GM12878 (cell line): ENCODE measurements around the gene XYLB. TPM values are rescaled to one million over a fixed set of nuclear protein-coding genes. Genes with fewer than 3 reads are reported as not detected.

ENCODE experiments used
- ATAC-seq: fragments of 200-7000 bp; cut with Tn5 transposase; 3 replicates; pipeline ENCODE4 v1.9.1; 2020; ENCODE audit warnings: mild to moderate bottlenecking, moderate library complexity
- BruUV-seq: library from RNA; stranded (reverse); fragments of 400-500 nt; replicated peaks from 2 replicates; lab custom pipeline; 2021; lab: Mats Ljungman, UMichigan
- CTCF ChIA-PET: fragments of 300-600 bp; sonication (Branson Sonifier 250); formaldehyde crosslinking; extraction: SDS; loops from one replicate; lab custom pipeline; 2021; ENCODE audit warnings: inconsistent platforms; lab: Yijun Ruan, JAX
- POLR2A ChIA-PET: fragments of 350-600 bp; formaldehyde crosslinking; extraction: SDS; loops from one replicate; lab custom pipeline; 2021; ENCODE audit warnings: inconsistent platforms; lab: Charles Lee
- RAD21 ChIA-PET: fragments of 300-600 bp; sonication (Branson Sonifier 250); formaldehyde crosslinking; loops from one replicate; lab custom pipeline; 2023; ENCODE audit warnings: antibody characterized with exemption; ENCODE audit not compliant: unreplicated experiment; lab: Charles Lee
- SMC1A ChIA-PET: fragments of 300-600 bp; sonication (Branson Sonifier 250); formaldehyde crosslinking; loops from one replicate; lab custom pipeline; 2023; ENCODE audit not compliant: unreplicated experiment, uncharacterized antibody; lab: Charles Lee
- DNase-seq: peaks from one replicate; pipeline ENCODE4 v3.0.0-alpha.2; 2011; ENCODE audit warnings: low read depth, low spot score
- FAIRE-seq: peaks from 3 replicates; lab custom pipeline; 2011; peaks lifted over from hg19 to GRCh38; lab: Jason Lieb, UNC
- H2AFZ ChIP-seq: 2 replicates; pipeline ENCODE4 v1.6.0; 2011; ENCODE audit warnings: low read depth, low read length, control low read depth; ENCODE audit not compliant: control insufficient read depth
- H3K27ac ChIP-seq: 2 replicates; pipeline ENCODE4 v1.5.1; 2011; ENCODE audit warnings: control low read depth; ENCODE audit not compliant: control insufficient read depth, insufficient read depth
- H3K27me3 ChIP-seq, 2 experiments: replicated peaks in 1 of 2; 2 replicates each; pipeline versions ENCODE4 v1.6.0 to v1.6.1; 2011; ENCODE audit warnings: low read length in 1 of 2; ENCODE audit not compliant: control insufficient read depth in 2 of 2, insufficient read depth in 2 of 2
- H3K36me3 ChIP-seq, 2 experiments: 2 replicates each; pipeline ENCODE4 v1.5.1; 2011; ENCODE audit warnings: low read length in 1 of 2; ENCODE audit not compliant: control insufficient read depth in 2 of 2, insufficient read depth in 2 of 2
- H3K4me1 ChIP-seq: 2 replicates; pipeline ENCODE4 v1.6.1; 2011; ENCODE audit warnings: mild to moderate bottlenecking, low read length, moderate library complexity, mixed read lengths; ENCODE audit not compliant: control insufficient read depth, insufficient read depth
- H3K4me2 ChIP-seq: 2 replicates; pipeline ENCODE4 v1.6.0; 2011; ENCODE audit warnings: control low read depth; ENCODE audit not compliant: control insufficient read depth, insufficient read depth
- H3K4me3 ChIP-seq: fragments of 200-600 bp; sonication (generic); 2 replicates; pipeline ENCODE4 v1.5.1; 2016
- H3K79me2 ChIP-seq: 2 replicates; pipeline ENCODE4 v1.6.0; 2011; ENCODE audit warnings: low read length; ENCODE audit not compliant: control insufficient read depth, insufficient read depth
- H3K9ac ChIP-seq: 2 replicates; pipeline ENCODE4 v1.8.0; 2011; ENCODE audit warnings: low read length, control low read depth, mixed read lengths; ENCODE audit not compliant: control insufficient read depth, insufficient read depth
- H3K9me3 ChIP-seq: replicated peaks from 3 replicates; pipeline ENCODE4 v1.5.1; 2011; ENCODE audit warnings: mild to moderate bottlenecking, low read length; ENCODE audit not compliant: control insufficient read depth, insufficient read depth
- H4K20me1 ChIP-seq: 2 replicates; pipeline ENCODE4 v1.6.0; 2011; ENCODE audit not compliant: control insufficient read depth, insufficient read depth
- BACH1 ChIP-seq: fragments of 450-650 bp; IDR thresholded peaks from 2 replicates; pipeline ENCODE4 v1.6.1; 2017; ENCODE audit warnings: mild to moderate bottlenecking, borderline replicate concordance
- ELK1 ChIP-seq: IDR thresholded peaks from 2 replicates; pipeline ENCODE4 v1.6.1; 2012; ENCODE audit warnings: low read depth, low read length, improper control_type of control experiment
- GABPA ChIP-seq: IDR thresholded peaks from 2 replicates; pipeline ENCODE4 v1.6.1; 2014; ENCODE audit warnings: antibody characterized with exemption, low read depth, mild to moderate bottlenecking, inconsistent platforms
- MEF2B ChIP-seq: fragments of 450-650 bp; IDR thresholded peaks from 2 replicates; pipeline ENCODE4 v1.6.1; 2018; ENCODE audit warnings: mild to moderate bottlenecking, moderate library complexity; ENCODE audit not compliant: partially characterized antibody, poor library complexity, severe bottlenecking
- SREBF1 ChIP-seq: IDR thresholded peaks from 2 replicates; pipeline ENCODE4 v1.6.1; 2012; ENCODE audit warnings: mild to moderate bottlenecking, low read length
- TCF3 ChIP-seq: IDR thresholded peaks from 2 replicates; pipeline ENCODE4 v1.6.1; 2012; ENCODE audit warnings: low read depth, mild to moderate bottlenecking, low read length, borderline replicate concordance; ENCODE audit not compliant: insufficient read depth
- ZBTB11 ChIP-seq: fragments of 450-650 bp; formaldehyde crosslinking; IDR thresholded peaks from 2 replicates; pipeline ENCODE4 v1.5.0; 2022; ENCODE audit warnings: mild to moderate bottlenecking, missing genetic modification characterization
- ZBTB40 ChIP-seq: fragments of 450-650 bp; IDR thresholded peaks from 2 replicates; pipeline ENCODE4 v1.6.1; 2016; ENCODE audit warnings: mild to moderate bottlenecking, moderate library complexity, borderline replicate concordance
- ZNF207 ChIP-seq: fragments of 450-650 bp; IDR thresholded peaks from 2 replicates; pipeline ENCODE4 v1.6.1; 2014; ENCODE audit warnings: antibody characterized with exemption, mild to moderate bottlenecking, borderline replicate concordance
- WGBS: methylation state at CpG from one replicate; pipeline ENCODE4 v1.1.6; 2016; ENCODE audit warnings: low lambda C conversion rate; ENCODE audit not compliant: insufficient replicate concordance, insufficient coverage; ENCODE audit errors: missing lambda C conversion rate; 5-methylcytosine and 5-hydroxymethylcytosine counted together
- in situ Hi-C: fragments of 300-500 bp; cut with MboI; formaldehyde crosslinking; loops from 9 replicates; pipeline ENCODE4 v1.14.3; 2018; ENCODE audit warnings: mixed read lengths
- intact Hi-C: fragments of 100-400 bp; cut with micrococcal nuclease; formaldehyde crosslinking; loops from one replicate; pipeline ENCODE4 v1.14.2; 2022; ENCODE audit not compliant: unreplicated experiment
- polyA plus RNA-seq, 11 experiments: library from polyadenylated mRNA; depleted of rRNA in 4 of 11; unstranded in 6 of 11; stranded (reverse) in 5 of 11; fragments of >200 nt; fragmentation: Nextera tagmentation in 4 of 11; fragmentation: Illumina TruSeq in 1 of 11; extraction: Ambion mirVana in 4 of 11; extraction: Trizol in 1 of 11; gene quantifications; 1 replicate in 1 of 11; 2 replicates in 10 of 11; pipeline versions ENCODE4 v1.2.1 to v1.2.3, GENCODE V29; 2011 to 2016; ENCODE audit warnings: inconsistent platforms in 2 of 11, missing spikeins in 2 of 11, low read depth in 1 of 11
- total RNA-seq, 4 experiments: library from RNA; depleted of rRNA in 3 of 4; stranded (reverse); fragments of >200 nt in 3 of 4; fragmentation: Illumina TruSeq in 1 of 4; extraction: Trizol in 1 of 4; gene quantifications; 2 replicates each; pipeline versions ENCODE4 v1.2.1 to v1.2.3, GENCODE V29; 2013 to 2021

The XYLB gene
- total and polyA plus RNA-seq, 10 of the 15 experiments (the other 5 are each of a cell fraction or from before 2014, with no cell fraction given) = 0.60 to 6.1 (median 3.5) TPM

GRCh38 chr3:38458796-38459498 is 112.4 kb downstream of the XYLB start:
- no peak overlapping the region for H3K9ac ChIP-seq

More at GRCh38 chr3:38458796-38459498, 112.4 kb downstream of the XYLB start:
- TF ChIP-seq SREBF1 (no peak), ZNF207 (no peak), BACH1 (no peak), GABPA (no peak), ZBTB11 (CRISPR knock-in tag) (no peak), ZBTB40 (no peak), TCF3 (no peak), ELK1 (no peak), MEF2B (no peak)
- Histone ChIP-seq H3K36me3 (no peaks in the 10 kb centered on the region), H3K79me2 (no peaks in the 10 kb centered on the region; the same call in 1 of the 2 replicates), H4K20me1 (peaks cover 4% of the 10 kb centered on the region), H3K27ac (no peak overlapping the region), H2AFZ (no peak overlapping the region), H3K27me3 (no peaks in the 10 kb centered on the region), H3K9me3 (no peaks in the 10 kb centered on the region), H3K4me3 (no peak overlapping the region), H3K4me1 (peaks cover 11% of the 10 kb centered on the region), H3K4me2 (no peak overlapping the region)
- intact Hi-C loops = no loop called here
- no peak for ATAC-seq
- in situ Hi-C loops = no loop called here
- ChIA-PET CTCF (interaction anchor here (1.0 to 1.1 kb wide), 2 partner anchors 42 to 113 kb away, joined by 3 read pairs; no protein-coding TSS in a partner anchor), RAD21 (no interaction called here), POLR2A (no interaction called here), SMC1A (no interaction called here)
- no peak for DNase-seq
- BruUV-seq = no TSS peak
- no peak for FAIRE-seq
- 59% methylated on average over 13 of the region's 13 CpGs for WGBS
